ENCODE measurements around the gene NABP2.
"Not testable (repeated sequence)": the region's sequence is repeated elsewhere in the genome, so short reads cannot be mapped to it uniquely, and the experiment has no call there.

NABP2 gene

GRCh38 chr12:56248711-56249110 is 24.6 kb downstream of the NABP2 start:
- DNase-seq, result no peak

- DNase-seq, result no peak
These were observed 28.5 kb downstream of the NABP2 start for GRCh38 chr12:56252649-56253048.

- no peak for DNase-seq
These were observed 28.9 kb downstream of the NABP2 start for GRCh38 chr12:56253091-56253490.

GRCh38 chr12:56255671-56256070 is 31.5 kb downstream of the NABP2 start:
- DNase-seq, result no peak

GRCh38 chr12:56256326-56256960 is 32.3 kb downstream of the NABP2 start:
- peak; percentile 24 for DNase-seq

GRCh38 chr12:56257071-56257470 is 32.9 kb downstream of the NABP2 start:
- DNase-seq, result no peak

- peak; percentile 19 for DNase-seq
These were observed 33.4 kb downstream of the NABP2 start for GRCh38 chr12:56257491-56258067.

- DNase-seq, result peak; percentile 83
These were observed 34.1 kb downstream of the NABP2 start, which contains the start of gene ANKRD52 for GRCh38 chr12:56258068-56258819. TSS of gene ANKRD52 (minus strand) at chr12:56258384. CDS start at chr12:56258269, 115 bp downstream.

- no peak for DNase-seq
These were observed 34.7 kb downstream of the NABP2 start for GRCh38 chr12:56258820-56259183.

- DNase-seq, result no peak
These were observed 36.2 kb downstream of the NABP2 start for GRCh38 chr12:56260380-56260779.

GRCh38 chr12:56260921-56261320 is 36.8 kb downstream of the NABP2 start:
- DNase-seq, result no peak

GRCh38 chr12:56261503-56262232 is 37.5 kb downstream of the NABP2 start:
- DNase-seq, result peak; percentile 89

- DNase-seq, result not testable (repeated sequence)
These were observed 38.8 kb downstream of the NABP2 start for GRCh38 chr12:56262955-56263354.

GRCh38 chr12:56266068-56266692 is 42.0 kb downstream of the NABP2 start:
- not testable (repeated sequence) for DNase-seq

- DNase-seq, result peak; percentile 86
These were observed 42.7 kb downstream of the NABP2 start, which contains the start of gene COQ10A for GRCh38 chr12:56266693-56267442. TSS of gene COQ10A (plus strand) at chr12:56266942. CDS start at chr12:56267119, 177 bp downstream.

GRCh38 chr12:56267443-56268071 is 43.4 kb downstream of the NABP2 start:
- DNase-seq, result no peak

- DNase-seq, result peak; percentile 15
These were observed 46.9 kb downstream of the NABP2 start for GRCh38 chr12:56271031-56271430.

GRCh38 chr12:56272468-56272867 is 48.3 kb downstream of the NABP2 start:
- not testable (repeated sequence) for DNase-seq

- no peak for DNase-seq
These were observed 50.2 kb downstream of the NABP2 start for GRCh38 chr12:56274299-56274698.

GRCh38 chr12:56278905-56279304 is 54.8 kb downstream of the NABP2 start:
- no peak for DNase-seq

Data from HCEC 1CT (cell line).